ENCODE results near the gene AIG1. TPM values are rescaled to one million over a fixed set of nuclear protein-coding genes. Genes with fewer than 3 reads are reported as not detected.
"Not testable (repeated sequence)": the region's sequence is repeated elsewhere in the genome, so short reads cannot be mapped to it uniquely, and the experiment has no call there.

AIG1 gene
- total RNA-seq, result 7.2 and 8.3 TPM in 2 replicates

DNA sequence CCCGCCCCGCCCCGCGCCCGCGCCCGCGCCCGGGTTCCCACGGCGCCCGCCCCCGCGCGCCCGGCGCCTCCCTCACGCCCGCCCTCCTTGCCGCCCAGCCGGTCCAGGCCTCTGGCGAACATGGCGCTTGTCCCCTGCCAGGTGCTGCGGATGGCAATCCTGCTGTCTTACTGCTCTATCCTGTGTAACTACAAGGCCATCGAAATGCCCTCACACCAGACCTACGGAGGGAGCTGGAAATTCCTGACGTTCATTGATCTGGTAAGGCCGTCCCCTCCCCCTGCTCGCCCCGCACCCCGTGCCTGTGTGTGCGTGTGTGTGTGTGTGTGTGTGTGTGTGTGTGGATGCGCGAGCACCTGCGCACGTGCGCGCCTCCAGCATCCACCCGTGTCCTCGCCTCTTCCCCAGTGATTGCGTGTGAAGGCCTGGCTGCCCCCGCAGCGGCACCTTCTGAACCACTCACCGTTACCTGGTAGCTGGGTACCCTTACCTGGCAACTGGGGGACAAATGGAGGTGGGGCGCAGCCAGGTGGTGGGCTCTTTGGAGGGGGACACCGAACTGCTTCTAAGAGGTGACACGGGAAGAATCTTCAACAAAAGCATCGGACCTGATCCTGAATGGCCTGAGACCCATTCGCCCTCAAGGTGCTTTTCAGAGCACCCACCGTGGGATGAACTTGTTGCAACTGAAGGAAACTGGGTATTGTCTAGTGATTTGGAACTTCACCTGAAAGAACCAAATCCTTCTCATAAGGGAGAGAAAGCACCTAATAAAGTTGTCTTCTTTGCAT, at the start of gene AIG1:
Gene AIG1, plus strand, starts transcription at position 84 of the 791 bp plus-strand sequence. Its CDS starts 37 bp downstream, at position 121.
- Mint-ChIP-seq H3K36me3 (ENCODE audit: low read depth) (peaks cover 11% of the 10 kb centered on the region), H3K4me1 (peaks cover 20% of the 10 kb centered on the region), H3K9me3 (no peaks in the 10 kb centered on the region), H3K4me3 (peak within 1 kb of the TSS; percentile 93), H3K27me3 (no peaks in the 10 kb centered on the region), H3K27ac (peak within 1 kb of the TSS; percentile 86)
- ChIA-PET CTCF (interaction anchor here (1.2 kb wide), 1 partner anchor 34 kb away, joined by 4 read pairs; no protein-coding TSS in a partner anchor), POLR2A (interaction anchor here (0.6 to 2.1 kb wide), 5 partner anchors 14 to 477 kb away, joined by 3 to 9 read pairs (median 7); no protein-coding TSS in a partner anchor)
- ATAC-seq (ENCODE audit: low read depth) (peak; percentile 77), DNase-seq (no peak)
- intact Hi-C loops (cut with micrococcal nuclease), result loop anchor here (1.0 to 5.0 kb wide), 6 partner anchors 46 to 1001 kb away; partner anchors contain the start of genes ADAT2, LTV1, NMBR and PEX3
- no peak for TF ChIP-seq CTCF (IDR thresholded peaks at IDR 0.05)

GRCh38 chr6:143014764-143015163, 45.9 kb upstream of the AIG1 start:
- Mint-ChIP-seq H3K4me1 (peaks cover 15% of the 10 kb centered on the region), H3K36me3 (ENCODE audit: low read depth) (no peaks in the 10 kb centered on the region), H3K27me3 (no peaks in the 10 kb centered on the region), H3K27ac (peak overlapping the region; percentile 22), H3K4me3 (no peak overlapping the region), H3K9me3 (no peaks in the 10 kb centered on the region)
- peak; percentile 40 for ATAC-seq (ENCODE audit: low read depth)
- TF ChIP-seq CTCF (IDR thresholded peaks at IDR 0.05), result no peak
- DNase-seq, result no peak
- intact Hi-C loops (cut with micrococcal nuclease), result loop anchor here (2.0 to 5.0 kb wide), 3 partner anchors 46 to 247 kb away; partner anchors contain the start of gene AIG1
- POLR2A ChIA-PET, result interaction anchor here (0.5 kb wide), 1 partner anchor 229 kb away, joined by 9 read pairs; no protein-coding TSS in a partner anchor
- CTCF ChIA-PET, result no interaction called here

DNA sequence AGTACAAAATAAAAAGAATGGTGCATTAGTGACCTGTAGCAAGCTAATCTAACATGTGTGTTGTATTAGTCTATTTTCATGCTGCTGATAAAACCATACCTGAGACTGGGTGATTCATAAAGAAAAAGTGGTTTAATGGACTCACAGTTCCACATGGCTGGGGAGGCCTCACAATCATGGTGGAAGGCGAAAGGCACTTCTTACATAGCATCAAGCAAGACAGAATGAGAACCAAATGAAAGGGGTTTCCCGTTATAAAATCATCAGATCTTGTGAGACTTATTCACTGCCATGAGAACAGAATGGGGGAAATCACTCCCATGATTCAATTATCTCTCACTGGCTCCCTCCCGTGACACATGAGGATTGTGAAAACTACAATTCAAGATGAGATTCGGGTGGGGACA, 45.4 kb upstream of the AIG1 start:
- H3K27ac Mint-ChIP-seq, result peak overlapping the region; percentile 22
- peaks cover 15% of the 10 kb centered on the region for H3K4me1 Mint-ChIP-seq
- TF ChIP-seq CTCF (IDR thresholded peaks at IDR 0.05), result no peak
- ATAC-seq (ENCODE audit: low read depth), result peak; percentile 60
- CTCF ChIA-PET, result no interaction called here
- H3K27me3 Mint-ChIP-seq, result no peaks in the 10 kb centered on the region
- intact Hi-C loops (cut with micrococcal nuclease), result loop anchor here (2.0 to 5.0 kb wide), 3 partner anchors 45 to 248 kb away; partner anchors contain the start of gene AIG1
- POLR2A ChIA-PET, result no interaction called here
- H3K36me3 Mint-ChIP-seq (ENCODE audit: low read depth), result no peaks in the 10 kb centered on the region
- H3K4me3 Mint-ChIP-seq, result peak overlapping the region; percentile 8
- DNase-seq, result no peak
- H3K9me3 Mint-ChIP-seq, result no peaks in the 10 kb centered on the region

DNA sequence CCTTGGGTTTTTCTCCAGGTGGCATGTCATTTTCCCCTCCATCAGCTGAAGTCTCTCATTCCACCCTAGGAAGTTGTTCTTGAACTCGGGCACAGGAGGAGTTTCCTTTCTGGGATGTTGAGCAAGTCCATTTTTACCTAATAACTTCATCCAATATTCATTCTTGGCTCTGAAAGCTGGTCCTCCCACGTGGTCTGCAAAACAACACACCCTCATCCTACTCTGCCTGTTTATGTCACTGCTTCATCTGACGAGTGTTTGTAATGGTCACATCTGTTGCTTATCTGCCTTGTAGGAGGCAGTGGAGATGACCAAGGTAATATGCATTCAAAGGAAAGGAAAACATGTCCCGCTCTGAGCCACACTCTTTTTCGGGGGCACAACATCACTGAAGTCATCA, 41.7 kb upstream of the AIG1 start:
- no peaks in the 10 kb centered on the region for H3K27me3 Mint-ChIP-seq
- peaks cover 15% of the 10 kb centered on the region for H3K4me1 Mint-ChIP-seq
- intact Hi-C loops (cut with micrococcal nuclease), result loop anchor here (5.0 kb wide), 1 partner anchor 252 kb away; no protein-coding TSS in a partner anchor
- POLR2A ChIA-PET, result interaction anchor here (0.7 kb wide), 1 partner anchor 176 kb away, joined by 3 read pairs; no protein-coding TSS in a partner anchor
- peaks cover 9% of the 10 kb centered on the region for H3K9me3 Mint-ChIP-seq
- DNase-seq (no peak), ATAC-seq (ENCODE audit: low read depth) (no peak)
- CTCF ChIA-PET, result no interaction called here
- no peak overlapping the region for H3K4me3 Mint-ChIP-seq
- no peak overlapping the region for H3K27ac Mint-ChIP-seq
- no peak for TF ChIP-seq CTCF (IDR thresholded peaks at IDR 0.05)
- H3K36me3 Mint-ChIP-seq (ENCODE audit: low read depth), result no peaks in the 10 kb centered on the region

DNA sequence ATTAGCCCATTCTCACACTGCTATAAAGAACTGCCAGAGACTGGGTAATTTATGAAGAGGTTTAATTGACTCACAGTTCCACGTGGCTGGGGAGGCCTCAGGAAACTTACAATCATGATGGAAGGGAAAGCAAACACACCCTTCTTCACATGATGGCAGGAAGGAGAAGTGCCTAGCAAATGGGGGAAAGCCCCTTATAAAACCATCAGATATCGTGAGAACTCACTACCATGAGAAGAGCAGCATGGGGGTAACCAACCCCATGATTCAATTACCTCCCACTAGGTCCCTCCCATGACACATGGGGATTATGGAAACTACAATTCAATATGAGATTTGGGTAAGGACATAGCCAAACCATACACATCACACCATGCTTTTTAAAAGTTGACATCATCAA, 39.8 kb upstream of the AIG1 start:
- ATAC-seq (ENCODE audit: low read depth); H3K27me3 Mint-ChIP-seq; H3K4me3 Mint-ChIP-seq; H3K9me3 Mint-ChIP-seq; POLR2A ChIA-PET; H3K27ac Mint-ChIP-seq; H3K36me3 Mint-ChIP-seq (ENCODE audit: low read depth); H3K4me1 Mint-ChIP-seq; CTCF ChIA-PET; DNase-seq; intact Hi-C loops (cut with micrococcal nuclease): not testable (repeated sequence)

Measured in activated B cell treated with CpG ODN at 0.5 μM for 24 hours (primary cell).